HEK293T (cell line): Measurements from ENCODE around the gene CFH.
A peak's percentile ranks its signal among the peaks of the same experiment; 100 is the strongest.
"Not testable (repeated sequence)": the region's sequence is repeated elsewhere in the genome, so short reads cannot be mapped to it uniquely, and the experiment has no call there.

Experiments used
- CTCF ChIA-PET: fragments of 350-600 bp; formaldehyde crosslinking; extraction: SDS; loops from one replicate; lab custom pipeline; 2021; ENCODE audit warnings: antibody characterized with exemption, inconsistent platforms; lab: Yijun Ruan, JAX
- POLR2A ChIA-PET: fragments of 350-600 bp; formaldehyde crosslinking; extraction: SDS; loops from one replicate; lab custom pipeline; 2020; ENCODE audit warnings: antibody characterized with exemption, inconsistent platforms; lab: Yijun Ruan, JAX
- DNase-seq: peaks from one replicate; pipeline ENCODE4 v3.0.0; 2012; ENCODE audit warnings: mixed read lengths; ENCODE audit errors: extremely low spot score
- ARNT ChIP-seq: fragments of 450-650 bp; IDR thresholded peaks from 2 replicates; pipeline ENCODE4 v1.6.1; 2017; ENCODE audit warnings: mild to moderate bottlenecking
- BHLHE40 ChIP-seq: fragments of 450-650 bp; IDR thresholded peaks from 2 replicates; pipeline ENCODE4 v1.6.1; 2016; ENCODE audit warnings: mild to moderate bottlenecking, moderate library complexity, borderline replicate concordance
- CTBP1 ChIP-seq: fragments of 450-650 bp; IDR thresholded peaks from 2 replicates; pipeline ENCODE4 v1.6.1; 2016; ENCODE audit warnings: borderline replicate concordance
- ELF4 ChIP-seq: fragments of 450-650 bp; IDR thresholded peaks from 2 replicates; pipeline ENCODE4 v1.6.1; 2017; ENCODE audit warnings: antibody characterized with exemption
- FOXA1 ChIP-seq: fragments of 450-650 bp; IDR thresholded peaks from 2 replicates; pipeline ENCODE4 v1.6.1; 2016; ENCODE audit warnings: mild to moderate bottlenecking
- FOXK2 ChIP-seq: fragments of 450-650 bp; IDR thresholded peaks from 2 replicates; pipeline ENCODE4 v1.6.1; 2016; ENCODE audit warnings: mild to moderate bottlenecking
- FOXM1 ChIP-seq: fragments of 450-650 bp; IDR thresholded peaks from 2 replicates; pipeline ENCODE4 v1.6.1; 2017; ENCODE audit warnings: mild to moderate bottlenecking, borderline replicate concordance
- HDGF ChIP-seq: fragments of 450-650 bp; IDR thresholded peaks from 2 replicates; pipeline ENCODE4 v1.6.1; 2017; ENCODE audit warnings: antibody characterized with exemption, borderline replicate concordance
- L3MBTL2 ChIP-seq: fragments of 450-650 bp; conservative IDR thresholded peaks from 2 replicates; pipeline ENCODE4 v1.6.1; 2016; ENCODE audit warnings: mild to moderate bottlenecking
- LEF1 ChIP-seq: fragments of 450-650 bp; IDR thresholded peaks from 2 replicates; pipeline ENCODE4 v1.6.1; 2017; ENCODE audit warnings: mild to moderate bottlenecking, borderline replicate concordance
- NFRKB ChIP-seq: fragments of 450-650 bp; IDR thresholded peaks from 2 replicates; pipeline ENCODE4 v1.6.1; 2016; ENCODE audit warnings: mild to moderate bottlenecking, moderate library complexity
- PKNOX1 ChIP-seq: fragments of 450-650 bp; IDR thresholded peaks from 2 replicates; pipeline ENCODE4 v1.6.1; 2016
- SP1 ChIP-seq: fragments of 450-650 bp; IDR thresholded peaks from 2 replicates; pipeline ENCODE4 v1.6.1; 2017
- SUZ12 ChIP-seq: fragments of 450-650 bp; IDR thresholded peaks from 2 replicates; pipeline ENCODE4 v1.6.1; 2016; ENCODE audit warnings: mild to moderate bottlenecking
- TARDBP ChIP-seq: fragments of 450-650 bp; IDR thresholded peaks from 2 replicates; pipeline ENCODE4 v1.6.1; 2016
- ZNF384 ChIP-seq: fragments of 450-650 bp; IDR thresholded peaks from 2 replicates; pipeline ENCODE4 v1.6.1; 2016

Gene CFH

DNA sequence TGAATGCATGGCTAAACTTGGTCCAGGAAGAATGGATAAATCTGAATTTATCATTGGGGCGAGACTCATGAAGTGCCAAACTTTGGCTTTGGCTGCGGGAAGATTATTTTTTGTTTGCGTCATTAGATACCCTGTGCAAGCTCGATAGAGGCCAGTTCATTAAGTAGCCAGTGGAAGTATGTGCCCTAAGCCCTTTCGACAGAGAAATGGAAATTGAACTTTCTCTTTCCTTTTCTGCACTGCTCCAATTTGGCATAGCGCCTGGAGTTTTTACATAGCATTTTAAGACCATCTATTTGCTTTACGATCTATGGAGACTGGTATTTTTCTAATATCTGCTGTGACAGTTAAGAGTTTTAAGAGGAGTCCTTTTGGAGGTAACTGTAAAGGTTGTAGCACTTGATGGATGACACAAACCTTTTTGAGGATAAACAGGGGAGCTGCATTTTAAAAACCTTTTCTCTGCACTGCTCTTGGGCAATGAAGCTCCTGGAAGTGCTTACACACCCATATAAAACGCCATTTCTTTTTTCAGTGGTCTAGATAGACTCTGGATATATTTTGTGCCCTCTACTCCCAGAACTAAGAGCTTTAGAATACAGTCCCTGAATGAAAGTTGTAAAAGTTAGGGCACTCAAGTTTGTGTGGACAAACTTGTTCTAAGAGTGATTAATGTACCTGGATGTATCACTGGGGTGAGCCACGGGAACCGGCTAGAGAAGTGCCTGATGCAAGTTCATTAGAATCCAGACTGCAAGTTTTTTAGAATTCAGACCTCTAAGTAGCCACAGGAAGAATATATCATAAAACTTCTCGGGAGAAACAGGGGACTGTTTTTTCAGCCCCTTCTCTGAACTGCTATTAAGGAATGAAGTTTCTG is 81.5 kb downstream of the CFH start:
- no peak for DNase-seq
- CTCF ChIA-PET, result no interaction called here
- TF ChIP-seq NFRKB, result no peak
- no peak for TF ChIP-seq ARNT
- no peak for TF ChIP-seq FOXK2
- TF ChIP-seq ZNF384, result no peak
- TF ChIP-seq HDGF, result no peak
- no peak for TF ChIP-seq L3MBTL2

DNA sequence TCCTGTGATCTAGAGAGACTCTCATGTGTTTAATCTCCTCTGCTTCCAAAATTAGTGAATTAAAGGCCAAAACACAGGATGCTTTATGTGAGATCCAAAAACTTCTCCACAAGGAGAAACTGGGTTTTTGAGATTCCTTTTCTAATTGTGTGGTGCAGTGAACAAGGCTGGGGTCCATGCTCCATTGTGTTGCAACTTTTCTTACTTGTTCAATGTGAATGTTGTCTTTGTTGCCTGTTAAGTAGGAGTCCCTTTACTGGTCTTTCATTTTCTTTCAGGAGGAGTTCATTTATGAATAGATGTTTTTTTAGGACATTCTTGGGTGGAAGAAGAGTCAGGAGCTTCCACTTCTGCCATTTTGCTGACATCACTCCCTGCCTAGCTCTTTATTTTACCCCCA is 82.2 kb downstream of the CFH start:
- POLR2A ChIA-PET, result no interaction called here
- no peak for DNase-seq
- CTCF ChIA-PET, result no interaction called here
- no peak for TF ChIP-seq LEF1

More for the DNA sequence above, 81.5 kb downstream of the CFH start:
- POLR2A ChIA-PET, result no interaction called here

- no peak for TF ChIP-seq FOXM1
- no peak for TF ChIP-seq NFRKB
- no peak for TF ChIP-seq ARNT
- no peak for TF ChIP-seq FOXA1
- no peak for TF ChIP-seq PKNOX1
- no peak for TF ChIP-seq HDGF
- ChIA-PET CTCF (no interaction called here), POLR2A (no interaction called here)
- DNase-seq, result no peak
Measured at GRCh38 chr1:196734460-196734859, 82.6 kb downstream of the CFH start.

DNA sequence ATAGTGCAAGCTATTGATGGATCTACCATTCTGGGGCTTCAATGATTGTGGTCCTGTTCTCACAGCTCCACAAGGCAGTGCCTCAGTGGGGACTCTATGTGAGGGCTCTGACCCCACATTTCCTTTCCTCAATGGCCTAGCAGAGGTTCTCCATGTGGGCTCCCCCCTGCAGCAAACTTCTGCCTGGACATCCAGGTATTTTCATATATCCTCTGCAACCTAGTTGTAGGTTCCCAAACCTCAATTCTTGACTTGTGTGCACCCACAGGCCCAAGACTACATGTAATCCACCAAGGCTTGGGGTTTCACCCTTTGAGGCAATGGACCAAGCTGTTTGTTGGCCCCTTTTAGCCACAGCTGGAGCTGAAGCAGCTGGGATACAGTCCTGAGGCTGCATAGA is 86.9 kb downstream of the CFH start:
- DNase-seq, result no peak
- no peak for TF ChIP-seq BHLHE40
- no peak for TF ChIP-seq L3MBTL2
- no peak for TF ChIP-seq FOXM1
- TF ChIP-seq SUZ12, result no peak
- no peak for TF ChIP-seq HDGF
- no peak for TF ChIP-seq LEF1
- TF ChIP-seq ARNT, result no peak
- TF ChIP-seq NFRKB, result no peak
- no peak for TF ChIP-seq CTBP1
- no peak for TF ChIP-seq FOXK2
- no peak for TF ChIP-seq TARDBP
- TF ChIP-seq ZNF384, result no peak
- no peak for TF ChIP-seq PKNOX1
- CTCF ChIA-PET, result no interaction called here
- POLR2A ChIA-PET, result no interaction called here

DNA sequence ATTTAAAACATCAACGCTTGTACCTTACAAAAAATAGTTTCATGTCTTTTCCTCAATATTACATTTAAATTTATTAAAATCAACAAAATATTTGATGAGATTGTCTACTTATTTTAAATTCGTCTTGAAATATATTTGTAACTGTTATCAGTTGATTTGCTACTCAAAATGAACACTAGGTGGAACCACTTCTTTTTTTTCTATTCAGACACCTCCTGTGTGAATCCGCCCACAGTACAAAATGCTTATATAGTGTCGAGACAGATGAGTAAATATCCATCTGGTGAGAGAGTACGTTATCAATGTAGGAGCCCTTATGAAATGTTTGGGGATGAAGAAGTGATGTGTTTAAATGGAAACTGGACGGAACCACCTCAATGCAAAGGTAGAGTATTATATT is 91.4 kb downstream of the CFH start:
- POLR2A ChIA-PET, CTCF ChIA-PET: not testable (repeated sequence)
- peak; percentile 13 for DNase-seq

DNA sequence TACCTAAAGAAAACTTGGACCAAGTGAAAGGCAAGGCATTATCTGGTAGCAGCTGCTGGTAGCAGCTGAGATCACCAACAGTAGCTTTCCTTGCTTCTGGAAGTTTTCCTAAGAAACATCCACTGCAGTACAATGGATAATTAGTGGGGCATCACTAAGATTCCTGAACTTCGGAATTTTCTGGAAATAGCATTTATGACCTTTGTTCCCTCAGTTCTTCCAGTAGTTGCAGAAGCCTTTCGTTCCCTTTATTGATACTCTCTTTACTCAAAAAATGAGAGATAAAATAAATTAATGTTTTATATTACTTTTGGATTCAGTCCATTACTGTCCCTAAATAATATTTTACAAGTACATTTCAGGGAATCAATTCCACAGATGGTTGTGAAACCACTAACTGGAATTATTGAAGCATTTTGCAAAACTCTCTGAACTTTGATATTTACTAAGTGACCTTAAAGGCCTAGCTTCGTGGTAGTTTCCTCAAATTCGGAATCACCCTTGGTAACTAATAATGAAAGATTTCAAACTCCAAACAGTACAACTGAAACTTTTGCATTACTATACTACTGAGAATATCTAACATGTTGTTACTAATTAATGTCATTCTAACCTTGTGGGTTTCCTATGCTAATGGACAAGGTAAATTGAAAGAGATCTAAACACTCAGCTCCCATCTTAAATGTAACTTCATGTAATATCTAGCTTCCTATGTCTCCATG is 113.3 kb downstream of the CFH start:
- POLR2A ChIA-PET, CTCF ChIA-PET: not testable (repeated sequence)

GRCh38 chr1:196769823-196770222 is 118.0 kb downstream of the CFH start:
- CTCF ChIA-PET, POLR2A ChIA-PET, DNase-seq: not testable (repeated sequence)

More for the DNA sequence above, 113.3 kb downstream of the CFH start:
- DNase-seq, result not testable (repeated sequence)

GRCh38 chr1:196773713-196774112 is 121.9 kb downstream of the CFH start:
- CTCF ChIA-PET, result no interaction called here
- POLR2A ChIA-PET, result no interaction called here
- no peak for TF ChIP-seq FOXM1
- no peak for TF ChIP-seq CTBP1
- TF ChIP-seq FOXA1, result no peak
- TF ChIP-seq ELF4, result no peak
- no peak for TF ChIP-seq SUZ12
- TF ChIP-seq TARDBP, result no peak
- TF ChIP-seq FOXK2, result no peak
- no peak for TF ChIP-seq ARNT
- TF ChIP-seq SP1, result no peak
- TF ChIP-seq ZNF384, result no peak
- TF ChIP-seq HDGF, result no peak
- TF ChIP-seq LEF1, result no peak
- no peak for TF ChIP-seq BHLHE40
- no peak for TF ChIP-seq L3MBTL2
- no peak for TF ChIP-seq PKNOX1
- TF ChIP-seq NFRKB, result no peak
- no peak for DNase-seq
